SK-MEL-5 (cell line): ENCODE data around the gene AGFG2. TPM values are rescaled to one million over a fixed set of nuclear protein-coding genes. Genes with fewer than 3 reads are reported as not detected.
"Not testable (repeated sequence)": the region's sequence is repeated elsewhere in the genome, so short reads cannot be mapped to it uniquely, and the experiment has no call there.

ENCODE experiments used
- DNase-seq: peaks from one replicate; pipeline ENCODE4 v3.0.0-alpha.2; 2016; ENCODE audit warnings: low read depth, low spot score
- in situ Hi-C: cut with HindIII; loops from 2 replicates; pipeline ENCODE4 v1.10.0; 2016; ENCODE audit warnings: low sequenced_read_pairs, high pct_unique_total_duplicates, low pct_unique_long_range_greater_than_20kb
- total RNA-seq: library from RNA; depleted of rRNA; stranded (reverse); fragments of >200 nt; shearing (Covaris generic); gene quantifications from 2 replicates; pipeline ENCODE4 v1.2.3, GENCODE V29; 2014

AGFG2 gene
- total RNA-seq, 1 experiment from 2014 or later = 18.1 TPM

- no peak for DNase-seq
- in situ Hi-C loops = no loop called here
Measured at GRCh38 chr7:100544967-100545359, 6.0 kb downstream of the AGFG2 start.

- peak; percentile 55 for DNase-seq
Measured at GRCh38 chr7:100545360-100546128, 6.5 kb downstream of the AGFG2 start.

GRCh38 chr7:100546129-100546925 lies 7.3 kb downstream of the AGFG2 start:
- in situ Hi-C loops = no loop called here
- DNase-seq = no peak

More at GRCh38 chr7:100545360-100546128, 6.5 kb downstream of the AGFG2 start:
- in situ Hi-C loops = no loop called here

- DNase-seq = no peak
- in situ Hi-C loops = no loop called here
Measured at GRCh38 chr7:100546926-100547800, 8.2 kb downstream of the AGFG2 start.

GRCh38 chr7:100547872-100548271 lies 8.9 kb downstream of the AGFG2 start:
- in situ Hi-C loops = no loop called here
- peak; percentile 58 for DNase-seq

GRCh38 chr7:100548446-100548845 lies 9.4 kb downstream of the AGFG2 start:
- in situ Hi-C loops, DNase-seq: not testable (repeated sequence)

- DNase-seq = no peak
- in situ Hi-C loops = no loop called here
Measured at GRCh38 chr7:100552532-100552931, 13.5 kb downstream of the AGFG2 start.

- in situ Hi-C loops = no loop called here
- no peak for DNase-seq
Measured at GRCh38 chr7:100553032-100553431, 14.0 kb downstream of the AGFG2 start.

- DNase-seq = no peak
- in situ Hi-C loops = no loop called here
Measured at GRCh38 chr7:100555701-100556100, 16.7 kb downstream of the AGFG2 start.

- no peak for DNase-seq
- in situ Hi-C loops = no loop called here
Measured at GRCh38 chr7:100556541-100556940, 17.5 kb downstream of the AGFG2 start.

- DNase-seq = no peak
- in situ Hi-C loops = no loop called here
Measured at GRCh38 chr7:100559127-100559526, 20.1 kb downstream of the AGFG2 start.

GRCh38 chr7:100561491-100562194 lies 22.6 kb downstream of the AGFG2 start:
- no peak for DNase-seq
- in situ Hi-C loops = no loop called here

- DNase-seq = no peak
- in situ Hi-C loops = no loop called here
Measured at GRCh38 chr7:100562195-100563099, 23.4 kb downstream of the AGFG2 start.

GRCh38 chr7:100563100-100563564 lies 24.1 kb downstream of the AGFG2 start:
- in situ Hi-C loops = no loop called here
- DNase-seq = no peak

- in situ Hi-C loops = no loop called here
- peak; percentile 79 for DNase-seq
Measured at GRCh38 chr7:100563809-100564400, 24.9 kb downstream of the AGFG2 start.

GRCh38 chr7:100564405-100564804 lies 25.4 kb downstream of the AGFG2 start:
- in situ Hi-C loops, DNase-seq: not testable (repeated sequence)
